GM19395 (cell line): ENCODE results near the gene CIAO3.
"Not testable (repeated sequence)": the region's sequence is repeated elsewhere in the genome, so short reads cannot be mapped to it uniquely, and the experiment has no call there.

ENCODE experiments used
- ATAC-seq: cut with Tn5 transposase; IDR thresholded peaks from one replicate; pipeline ENCODE4 v1.9.1; 2021; ENCODE audit warnings: mild to moderate bottlenecking, moderate library complexity; ENCODE audit not compliant: unreplicated experiment

Gene CIAO3

GRCh38 chr16:776298-776697, 35.5 kb upstream of the CIAO3 start:
- ATAC-seq: not testable (repeated sequence)

DNA sequence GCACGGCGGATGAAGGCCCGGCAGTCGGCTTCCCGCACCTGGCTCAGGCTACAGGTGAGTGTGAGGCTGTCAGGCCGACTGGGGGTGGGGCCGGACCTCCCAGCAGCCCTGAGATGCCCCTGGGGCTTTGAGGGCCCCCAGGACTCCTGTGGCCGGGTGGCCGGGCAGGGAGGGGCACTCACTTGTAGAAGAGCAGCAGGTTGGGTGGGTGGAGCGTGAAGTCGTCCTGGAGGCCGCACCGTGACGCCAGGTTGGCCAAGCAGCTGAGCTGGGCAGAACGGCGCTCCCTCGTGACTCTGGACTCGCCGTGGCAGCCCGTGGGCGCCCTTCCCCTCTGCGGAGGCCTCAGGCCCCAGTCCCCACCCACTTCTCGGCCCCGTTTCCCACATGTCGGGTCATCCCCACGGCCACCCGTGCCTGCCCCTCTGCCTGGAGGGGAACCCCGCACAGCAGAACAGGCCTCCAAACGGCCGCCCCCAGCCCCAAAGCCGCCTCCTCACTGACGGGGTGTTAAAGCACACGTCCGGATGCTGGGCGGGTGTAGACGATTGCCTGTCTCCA, 34.5 kb upstream of the CIAO3 start:
- ATAC-seq: no peak

DNA sequence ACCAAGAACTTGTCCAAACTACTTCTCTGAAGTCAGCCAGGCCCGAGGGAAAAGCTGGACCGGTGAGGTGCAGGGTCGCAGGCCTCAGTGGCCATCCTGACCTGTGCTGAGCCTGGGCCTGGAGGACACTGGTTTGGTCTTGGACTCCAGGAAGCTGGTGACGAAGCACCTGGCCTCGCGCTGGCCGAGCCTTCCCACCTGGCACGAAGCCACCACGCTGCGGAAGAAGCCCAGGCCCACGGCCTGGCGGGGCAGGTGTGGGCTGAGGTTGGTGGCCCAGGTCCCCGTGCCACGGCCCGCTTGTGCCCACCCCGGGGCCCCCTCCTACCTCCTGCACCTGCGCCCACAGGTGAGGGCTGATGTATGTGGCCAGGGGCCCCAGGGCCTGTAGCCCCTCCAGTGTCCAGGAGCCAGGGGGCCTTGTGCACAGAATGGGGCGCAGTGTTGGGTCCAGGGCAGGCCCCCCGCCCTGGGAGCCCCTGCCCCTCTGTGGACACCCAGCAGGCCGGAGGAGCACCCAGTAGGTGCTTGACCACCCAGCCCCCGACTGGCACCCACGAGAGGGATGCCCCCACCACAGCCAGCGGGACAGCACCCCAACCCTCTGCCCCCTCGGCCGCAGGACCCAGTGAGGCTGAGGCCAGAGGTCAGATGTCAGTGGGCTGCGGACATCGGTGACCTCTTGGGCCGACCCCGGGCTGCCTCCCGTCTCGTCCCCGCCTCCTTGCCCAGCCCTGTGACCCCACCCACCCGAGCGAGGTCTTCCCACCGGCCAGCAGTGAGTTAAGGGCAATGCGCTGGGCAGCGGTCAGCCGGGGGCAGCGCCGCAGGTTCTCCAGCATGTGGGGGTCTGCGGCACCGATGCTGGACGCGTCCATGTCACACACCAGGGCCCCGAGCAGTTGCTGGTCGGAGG, 33.5 kb upstream of the CIAO3 start:
- no peak for ATAC-seq

DNA sequence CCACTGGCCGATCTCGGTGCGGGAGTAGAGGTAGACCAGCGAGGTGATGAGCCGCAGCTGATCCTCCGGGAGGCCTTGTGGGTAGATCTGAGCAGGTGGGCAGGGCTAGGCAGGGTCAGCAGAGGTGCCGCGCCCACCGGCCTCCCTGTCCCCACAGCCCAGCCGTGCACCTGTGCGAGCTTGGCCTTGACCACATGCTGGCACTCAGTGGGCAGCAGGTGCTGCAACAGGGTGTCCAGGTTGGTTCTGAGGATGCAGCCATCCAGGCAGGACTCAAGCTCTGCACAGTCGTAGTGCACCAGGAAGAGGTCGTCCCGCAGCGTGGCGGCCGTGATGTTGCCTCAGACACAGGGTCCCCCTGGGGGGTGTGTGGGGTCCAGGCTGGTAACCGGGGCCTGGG, 32.2 kb upstream of the CIAO3 start:
- no peak for ATAC-seq

DNA sequence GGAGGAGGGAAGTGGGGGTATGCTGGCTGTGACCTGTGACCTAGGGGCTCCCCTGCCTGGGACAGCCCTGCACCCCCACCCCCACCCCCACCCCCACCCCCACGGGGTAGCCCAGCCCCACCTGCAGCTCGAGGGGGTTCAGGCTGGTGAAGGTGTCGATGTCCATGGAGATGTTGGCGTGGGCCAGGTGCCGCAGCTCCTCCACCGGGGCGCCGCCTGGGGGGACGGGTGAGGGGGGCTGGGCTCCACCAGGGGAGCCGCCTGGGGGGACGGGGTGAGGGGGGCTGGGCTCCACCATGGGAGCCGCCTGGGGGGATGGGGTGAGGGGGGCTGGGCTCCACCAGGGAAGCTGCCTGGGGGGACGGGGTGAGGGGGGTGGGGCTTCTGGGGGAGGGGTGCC, 29.6 kb upstream of the CIAO3 start:
- no peak for ATAC-seq

GRCh38 chr16:769934-770333, 29.1 kb upstream of the CIAO3 start:
- no peak for ATAC-seq

- no peak for ATAC-seq
Measured at GRCh38 chr16:769184-769784, 28.5 kb upstream of the CIAO3 start.

DNA sequence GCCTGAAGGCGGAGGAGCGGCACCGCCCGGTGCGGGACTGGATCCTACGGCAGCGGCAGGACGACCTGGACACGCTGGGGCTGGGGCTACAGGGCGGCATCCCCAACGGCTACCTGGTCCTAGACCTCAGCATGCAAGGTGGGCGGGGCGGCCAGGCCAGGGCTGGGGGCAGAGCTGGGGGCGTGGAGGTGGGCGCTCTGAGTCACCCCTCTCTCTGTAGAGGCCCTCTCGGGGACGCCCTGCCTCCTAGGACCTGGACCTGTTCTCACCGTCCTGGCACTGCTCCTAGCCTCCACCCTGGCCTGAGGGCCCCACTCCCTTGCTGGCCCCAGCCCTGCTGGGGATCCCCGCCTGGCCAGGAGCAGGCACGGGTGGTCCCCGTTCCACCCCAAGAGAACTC, 27.6 kb upstream of the CIAO3 start:
- no peak for ATAC-seq

- ATAC-seq: no peak
Measured at GRCh38 chr16:767743-768235, 27.0 kb upstream of the CIAO3 start.

DNA sequence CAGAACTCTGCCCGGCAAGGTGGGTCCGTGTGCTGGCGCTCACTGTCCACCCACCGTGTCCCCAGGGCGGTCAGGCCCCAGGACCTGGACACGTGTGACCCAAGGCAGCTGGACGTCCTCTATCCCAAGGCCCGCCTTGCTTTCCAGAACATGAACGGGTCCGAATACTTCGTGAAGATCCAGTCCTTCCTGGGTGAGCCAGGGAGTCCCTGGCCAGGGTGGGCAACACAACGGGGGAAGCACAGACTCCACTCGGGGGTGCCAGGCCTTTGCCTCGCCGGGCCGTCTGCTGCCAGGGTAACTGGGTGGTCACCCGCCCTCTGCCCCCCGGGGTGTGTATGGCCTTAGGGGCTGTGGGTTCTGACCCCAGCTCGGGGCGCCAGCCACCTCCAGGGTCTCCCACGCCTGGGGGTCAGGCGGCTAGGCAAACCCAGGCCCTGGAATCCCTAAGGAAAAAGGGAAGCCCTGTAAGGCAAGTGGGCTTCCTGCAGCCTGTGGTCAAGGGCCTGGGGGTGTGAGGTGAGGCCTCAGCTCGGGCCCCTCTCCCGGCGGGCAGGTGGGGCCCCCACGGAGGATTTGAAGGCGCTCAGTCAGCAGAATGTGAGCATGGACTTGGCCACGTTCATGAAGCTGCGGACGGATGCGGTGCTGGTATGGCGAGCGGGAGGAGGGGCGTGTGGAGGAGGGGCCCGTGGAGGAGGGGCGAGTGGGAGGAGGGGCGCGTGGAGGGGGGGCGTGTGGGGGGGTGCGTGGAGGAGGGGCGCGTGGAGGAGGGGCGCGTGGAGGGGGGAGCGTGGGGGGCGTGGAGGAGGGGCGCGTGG, 26.2 kb upstream of the CIAO3 start:
- no peak for ATAC-seq

- ATAC-seq: no peak
Measured at GRCh38 chr16:766008-766819, 25.4 kb upstream of the CIAO3 start.

GRCh38 chr16:765488-765865, 24.7 kb upstream of the CIAO3 start:
- no peak for ATAC-seq

- ATAC-seq: no peak
Measured at GRCh38 chr16:764848-765487, 24.2 kb upstream of the CIAO3 start.

DNA sequence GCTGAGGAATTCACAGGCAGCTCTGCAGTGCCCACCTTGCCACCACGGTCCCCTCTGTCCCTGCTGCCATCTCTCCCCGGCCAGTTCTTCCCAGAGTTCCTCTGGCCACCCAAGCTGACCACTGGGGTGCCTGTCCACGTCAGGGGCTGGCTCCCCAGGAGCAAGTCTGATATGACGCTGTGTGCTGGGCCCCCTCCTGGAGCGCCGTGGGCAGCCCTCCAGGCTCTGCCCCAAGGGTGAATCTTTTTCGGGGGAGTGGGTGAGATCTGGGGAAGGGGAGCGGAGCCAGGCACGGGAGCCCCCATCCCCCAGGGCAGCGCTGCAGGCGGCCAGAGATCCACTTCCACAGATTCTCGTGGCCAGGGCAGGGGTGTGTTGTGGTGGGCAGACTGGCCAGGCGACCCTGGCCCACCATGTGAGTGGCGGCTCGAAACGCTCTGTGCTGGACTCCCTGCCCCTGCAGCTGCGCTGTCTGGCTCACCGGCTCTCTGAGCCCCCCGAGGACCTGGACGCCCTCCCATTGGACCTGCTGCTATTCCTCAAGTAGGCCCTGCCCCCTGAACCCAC, 23.5 kb upstream of the CIAO3 start:
- ATAC-seq: no peak

DNA sequence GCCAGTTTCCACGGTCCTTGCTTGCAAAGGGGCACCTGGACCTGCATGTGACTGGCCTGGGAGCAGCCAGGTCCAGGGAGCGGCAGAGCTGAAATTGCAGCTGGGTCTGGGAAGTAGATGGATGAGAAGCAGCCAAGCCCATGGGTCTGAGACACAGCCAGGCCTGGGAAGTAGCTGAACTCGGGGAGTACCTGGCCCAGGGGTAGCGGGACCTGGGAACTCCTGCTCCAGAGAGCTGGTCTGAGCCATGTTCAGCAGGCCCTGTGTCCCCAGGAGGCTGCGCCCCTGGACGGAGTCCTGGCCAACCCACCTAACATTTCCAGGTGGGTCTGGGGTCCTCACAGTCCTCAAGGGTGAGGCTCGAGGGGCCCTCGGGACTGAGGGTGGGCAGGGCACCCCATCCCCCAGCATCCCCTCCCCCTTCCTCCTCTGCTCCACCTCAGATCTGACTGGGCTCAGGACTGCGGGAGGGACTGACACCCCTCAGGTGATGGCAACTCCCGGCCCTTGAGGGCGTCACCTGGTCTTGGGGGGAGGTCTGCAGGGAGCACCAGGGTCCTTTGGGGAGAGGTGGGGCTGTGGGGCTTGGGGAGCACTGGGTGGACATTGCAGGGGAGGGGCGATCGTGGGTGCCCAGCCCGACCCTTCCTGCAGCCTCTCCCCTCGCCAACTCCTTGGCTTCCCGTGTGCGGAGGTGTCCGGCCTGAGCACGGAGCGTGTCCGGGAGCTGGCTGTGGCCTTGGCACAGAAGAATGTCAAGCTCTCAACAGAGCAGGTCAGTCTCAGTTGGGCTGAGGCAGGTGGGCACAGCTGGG, 22.8 kb upstream of the CIAO3 start:
- no peak for ATAC-seq

DNA sequence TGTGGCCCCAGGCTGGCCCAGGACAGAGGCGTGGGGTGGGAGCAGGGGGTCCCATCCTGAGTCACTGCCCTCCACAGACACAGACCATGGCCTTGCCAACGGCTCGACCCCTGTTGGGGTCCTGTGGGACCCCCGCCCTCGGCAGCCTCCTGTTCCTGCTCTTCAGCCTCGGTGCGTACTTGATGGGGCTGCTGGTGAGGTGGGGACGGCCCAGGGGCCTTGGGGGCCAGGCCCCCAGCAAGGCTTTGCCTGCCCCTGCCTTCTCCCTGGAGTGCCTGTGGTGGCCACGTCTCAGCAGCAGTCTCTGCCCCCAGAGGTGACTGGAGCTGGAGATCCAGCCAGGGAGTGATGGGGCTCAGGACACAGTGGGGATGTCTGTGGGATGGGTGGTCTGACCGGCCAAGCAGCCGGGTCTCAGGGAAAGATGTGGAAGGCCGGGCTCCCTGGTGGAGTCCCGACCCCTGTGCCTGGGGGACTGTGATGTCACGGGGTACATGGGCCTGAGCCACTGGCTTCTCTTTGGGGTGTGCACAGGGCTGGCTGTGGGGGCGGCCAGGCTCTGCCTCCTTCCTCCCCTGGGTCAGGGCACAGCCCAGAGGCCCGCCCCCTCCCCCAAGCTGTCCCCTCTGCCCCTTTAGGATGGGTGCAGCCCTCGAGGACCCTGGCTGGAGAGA, 21.9 kb upstream of the CIAO3 start:
- ATAC-seq: no peak

- ATAC-seq: no peak
Measured at GRCh38 chr16:761625-762513, 21.1 kb upstream of the CIAO3 start.
